ENCODE results near the gene DSG2.

DSG2 gene

GRCh38 chr18:31592506-31593157 lies 94.7 kb downstream of the DSG2 start:
- H2AK5ac ChIP-seq (ENCODE audit: low read depth, low read length), result no peak overlapping the region
- no peaks in the 10 kb centered on the region for H3K27me3 ChIP-seq (ENCODE audit: control insufficient read depth in 3 of 3, insufficient read depth in 3 of 3, low read depth in 1 of 3, low read length in 3 of 3)
- no peaks in the 10 kb centered on the region for H3K36me3 ChIP-seq (replicated peaks in 1 of 2; ENCODE audit: control insufficient read depth in 2 of 2, insufficient read depth in 2 of 2, low read length in 2 of 2)
- H2BK12ac ChIP-seq (ENCODE audit: low read length), result no peak overlapping the region
- H3K14ac ChIP-seq (ENCODE audit: low read length), result no peak overlapping the region
- H3K4me1 ChIP-seq (ENCODE audit: control insufficient read depth in 2 of 2, insufficient read depth in 1 of 2, low read depth in 1 of 2, low read length in 2 of 2), result peaks cover 0 to 2% of the 10 kb centered on the region in 2 donors
- H3K9me3 ChIP-seq (replicated peaks in 1 of 2; ENCODE audit: control insufficient read depth in 2 of 2, insufficient read depth in 1 of 2, low read depth in 1 of 2, low read length in 2 of 2), result peaks cover 0 to 3% of the 10 kb centered on the region in 2 donors
- H3K18ac ChIP-seq (ENCODE audit: low read length), result no peak overlapping the region
- no CpG with 5 or more reads among the region's 10 CpGs for WGBS, 2 donors (ENCODE audit: extremely low coverage in 2 of 2, insufficient read length in 2 of 2, insufficient replicate concordance in 1 of 2)
- H2AFZ ChIP-seq (ENCODE audit: low read length), result no peak overlapping the region
- H2BK15ac ChIP-seq (ENCODE audit: low read length), result no peak overlapping the region
- no peak overlapping the region for H4K8ac ChIP-seq (ENCODE audit: low read depth, low read length)
- H3K4me3 ChIP-seq (ENCODE audit: low read length in 2 of 2), result no peak overlapping the region
- no peak overlapping the region for H4K91ac ChIP-seq (ENCODE audit: low read depth, low read length, poor library complexity)
- no peak for DNase-seq (ENCODE audit: low spot score)
- no peak overlapping the region for H2BK120ac ChIP-seq (ENCODE audit: low read depth, low read length)
- H3K23ac ChIP-seq (ENCODE audit: low read depth, low read length, poor library complexity), result no peak overlapping the region
- no peak overlapping the region for H3K9ac ChIP-seq (ENCODE audit: low read depth, low read length, poor library complexity)
- H2BK5ac ChIP-seq (ENCODE audit: low read length), result no peak overlapping the region
- H3K27ac ChIP-seq (replicated peaks; ENCODE audit: low read length), result no peak overlapping the region
- H3K4ac ChIP-seq (ENCODE audit: low read length), result no peak overlapping the region
- H3K79me1 ChIP-seq (ENCODE audit: low read depth, low read length), result no peaks in the 10 kb centered on the region
- H3K4me2 ChIP-seq (ENCODE audit: insufficient read depth, low read length, poor library complexity, severe bottlenecking), result no peak overlapping the region

- H4K8ac ChIP-seq (ENCODE audit: low read depth, low read length), result no peak overlapping the region
- peaks cover 0 to 3% of the 10 kb centered on the region in 2 donors for H3K9me3 ChIP-seq (replicated peaks in 1 of 2; ENCODE audit: control insufficient read depth in 2 of 2, insufficient read depth in 1 of 2, low read depth in 1 of 2, low read length in 2 of 2)
- no peak overlapping the region for H3K27ac ChIP-seq (replicated peaks; ENCODE audit: low read length)
- H3K79me1 ChIP-seq (ENCODE audit: low read depth, low read length), result no peaks in the 10 kb centered on the region
- no peak for DNase-seq (ENCODE audit: low spot score)
- H3K18ac ChIP-seq (ENCODE audit: low read length), result no peak overlapping the region
- no peak overlapping the region for H2BK15ac ChIP-seq (ENCODE audit: low read length)
- no peak overlapping the region for H3K4me2 ChIP-seq (ENCODE audit: insufficient read depth, low read length, poor library complexity, severe bottlenecking)
- no peak overlapping the region for H2BK120ac ChIP-seq (ENCODE audit: low read depth, low read length)
- H3K4me3 ChIP-seq (ENCODE audit: low read length in 2 of 2), result no peak overlapping the region
- H3K14ac ChIP-seq (ENCODE audit: low read length), result no peak overlapping the region
- no peak overlapping the region for H3K23ac ChIP-seq (ENCODE audit: low read depth, low read length, poor library complexity)
- WGBS, 2 donors (ENCODE audit: extremely low coverage in 2 of 2, insufficient read length in 2 of 2, insufficient replicate concordance in 1 of 2), result no CpG with 5 or more reads among the region's 5 CpGs
- no peaks in the 10 kb centered on the region for H3K36me3 ChIP-seq (replicated peaks in 1 of 2; ENCODE audit: control insufficient read depth in 2 of 2, insufficient read depth in 2 of 2, low read length in 2 of 2)
- H2AK5ac ChIP-seq (ENCODE audit: low read depth, low read length), result no peak overlapping the region
- no peak overlapping the region for H2AFZ ChIP-seq (ENCODE audit: low read length)
- no peaks in the 10 kb centered on the region for H3K27me3 ChIP-seq (ENCODE audit: control insufficient read depth in 3 of 3, insufficient read depth in 3 of 3, low read depth in 1 of 3, low read length in 3 of 3)
- no peak overlapping the region for H4K91ac ChIP-seq (ENCODE audit: low read depth, low read length, poor library complexity)
- no peak overlapping the region for H2BK12ac ChIP-seq (ENCODE audit: low read length)
- no peak overlapping the region for H3K4ac ChIP-seq (ENCODE audit: low read length)
- no peak overlapping the region for H2BK5ac ChIP-seq (ENCODE audit: low read length)
- H3K9ac ChIP-seq (ENCODE audit: low read depth, low read length, poor library complexity), result no peak overlapping the region
- H3K4me1 ChIP-seq (ENCODE audit: control insufficient read depth in 2 of 2, insufficient read depth in 1 of 2, low read depth in 1 of 2, low read length in 2 of 2), result no peaks in the 10 kb centered on the region
Observed at GRCh38 chr18:31595121-31595771, 97.3 kb downstream of the DSG2 start.

- no peak for DNase-seq (ENCODE audit: low spot score)
- no peaks in the 10 kb centered on the region for H3K4me1 ChIP-seq (ENCODE audit: control insufficient read depth in 2 of 2, insufficient read depth in 1 of 2, low read depth in 1 of 2, low read length in 2 of 2)
- H2BK12ac ChIP-seq (ENCODE audit: low read length), result no peak overlapping the region
- no CpG with 5 or more reads among the region's 9 CpGs for WGBS, 2 donors (ENCODE audit: extremely low coverage in 2 of 2, insufficient read length in 2 of 2, insufficient replicate concordance in 1 of 2)
- H3K27me3 ChIP-seq (ENCODE audit: control insufficient read depth in 3 of 3, insufficient read depth in 3 of 3, low read depth in 1 of 3, low read length in 3 of 3), result no peaks in the 10 kb centered on the region
- no peak overlapping the region for H4K8ac ChIP-seq (ENCODE audit: low read depth, low read length)
- H3K4ac ChIP-seq (ENCODE audit: low read length), result no peak overlapping the region
- H3K27ac ChIP-seq (replicated peaks; ENCODE audit: low read length), result no peak overlapping the region
- H3K23ac ChIP-seq (ENCODE audit: low read depth, low read length, poor library complexity), result no peak overlapping the region
- H2BK5ac ChIP-seq (ENCODE audit: low read length), result no peak overlapping the region
- no peak overlapping the region for H3K9ac ChIP-seq (ENCODE audit: low read depth, low read length, poor library complexity)
- peaks cover 0 to 3% of the 10 kb centered on the region in 2 donors for H3K9me3 ChIP-seq (replicated peaks in 1 of 2; ENCODE audit: control insufficient read depth in 2 of 2, insufficient read depth in 1 of 2, low read depth in 1 of 2, low read length in 2 of 2)
- H3K4me3 ChIP-seq (ENCODE audit: low read length in 2 of 2), result no peak overlapping the region
- no peak overlapping the region for H2BK15ac ChIP-seq (ENCODE audit: low read length)
- no peak overlapping the region for H3K14ac ChIP-seq (ENCODE audit: low read length)
- H2AK5ac ChIP-seq (ENCODE audit: low read depth, low read length), result no peak overlapping the region
- H3K79me1 ChIP-seq (ENCODE audit: low read depth, low read length), result no peaks in the 10 kb centered on the region
- H2BK120ac ChIP-seq (ENCODE audit: low read depth, low read length), result no peak overlapping the region
- H3K36me3 ChIP-seq (replicated peaks in 1 of 2; ENCODE audit: control insufficient read depth in 2 of 2, insufficient read depth in 2 of 2, low read length in 2 of 2), result no peaks in the 10 kb centered on the region
- H3K4me2 ChIP-seq (ENCODE audit: insufficient read depth, low read length, poor library complexity, severe bottlenecking), result no peak overlapping the region
- H3K18ac ChIP-seq (ENCODE audit: low read length), result peak overlapping the region; percentile 42
- H4K91ac ChIP-seq (ENCODE audit: low read depth, low read length, poor library complexity), result no peak overlapping the region
- H2AFZ ChIP-seq (ENCODE audit: low read length), result peak overlapping the region; percentile 0
Observed at GRCh38 chr18:31596081-31596872, 98.3 kb downstream of the DSG2 start.

Data from neuronal stem cell (in vitro differentiated cells).